Measurements from ENCODE around the gene PXDC1.

DNA sequence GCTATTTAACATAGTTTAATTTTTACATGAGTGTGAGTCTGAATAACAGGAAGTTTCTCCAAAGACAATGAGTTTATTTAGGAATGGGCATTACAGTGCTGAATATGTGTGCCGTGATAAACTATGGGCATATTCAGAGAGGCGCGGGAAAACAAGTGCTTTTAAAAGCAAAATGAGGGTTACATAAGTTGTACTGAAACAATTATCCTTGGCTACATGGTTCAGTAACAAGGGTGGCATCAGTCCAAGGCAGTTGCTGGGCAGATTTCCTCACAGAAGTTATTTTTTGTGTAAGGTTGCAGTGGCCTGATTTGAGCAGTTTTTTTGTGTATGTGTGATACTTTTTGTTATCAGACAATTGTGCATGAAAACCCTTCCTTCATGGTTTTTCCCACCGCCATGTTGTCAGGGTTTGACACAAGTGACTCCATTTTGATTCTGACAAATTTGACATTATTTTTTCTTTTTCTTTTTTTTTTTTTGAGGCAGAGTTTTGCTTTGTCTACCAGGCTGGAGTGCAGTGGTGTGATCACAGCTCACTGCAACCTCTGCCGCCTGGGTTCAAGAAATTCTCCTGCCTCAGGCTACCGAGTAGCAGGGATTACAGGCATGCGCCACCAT is 22.3 kb upstream of the PXDC1 start:
- TF ChIP-seq, protein P1, sequence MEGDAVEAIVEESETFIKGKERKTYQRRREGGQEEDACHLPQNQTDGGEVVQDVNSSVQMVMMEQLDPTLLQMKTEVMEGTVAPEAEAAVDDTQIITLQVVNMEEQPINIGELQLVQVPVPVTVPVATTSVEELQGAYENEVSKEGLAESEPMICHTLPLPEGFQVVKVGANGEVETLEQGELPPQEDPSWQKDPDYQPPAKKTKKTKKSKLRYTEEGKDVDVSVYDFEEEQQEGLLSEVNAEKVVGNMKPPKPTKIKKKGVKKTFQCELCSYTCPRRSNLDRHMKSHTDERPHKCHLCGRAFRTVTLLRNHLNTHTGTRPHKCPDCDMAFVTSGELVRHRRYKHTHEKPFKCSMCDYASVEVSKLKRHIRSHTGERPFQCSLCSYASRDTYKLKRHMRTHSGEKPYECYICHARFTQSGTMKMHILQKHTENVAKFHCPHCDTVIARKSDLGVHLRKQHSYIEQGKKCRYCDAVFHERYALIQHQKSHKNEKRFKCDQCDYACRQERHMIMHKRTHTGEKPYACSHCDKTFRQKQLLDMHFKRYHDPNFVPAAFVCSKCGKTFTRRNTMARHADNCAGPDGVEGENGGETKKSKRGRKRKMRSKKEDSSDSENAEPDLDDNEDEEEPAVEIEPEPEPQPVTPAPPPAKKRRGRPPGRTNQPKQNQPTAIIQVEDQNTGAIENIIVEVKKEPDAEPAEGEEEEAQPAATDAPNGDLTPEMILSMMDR (IDR thresholded peaks at IDR 0.05) = no peak
- TF ChIP-seq POLR2A (IDR thresholded peaks at IDR 0.05) = no peak
